Chondrocyte (in vitro differentiated cells): ENCODE data around the gene CDK19. TPM values are rescaled to one million over a fixed set of nuclear protein-coding genes. Genes with fewer than 3 reads are reported as not detected.

ENCODE experiments used
- DNase-seq: peaks from one replicate; pipeline ENCODE4 v3.0.0; 2021; ENCODE audit warnings: mixed read lengths, low spot score
- H3K27ac Mint-ChIP-seq: one replicate; pipeline ENCODE4 v1.8.0; 2021; ENCODE audit warnings: mild to moderate bottlenecking, moderate library complexity, mixed read lengths; ENCODE audit not compliant: unreplicated experiment
- H3K27me3 Mint-ChIP-seq: 2 replicates; pipeline ENCODE4 v1.8.0; 2021; ENCODE audit warnings: low read depth, mixed read lengths
- H3K36me3 Mint-ChIP-seq: 2 replicates; pipeline ENCODE4 v1.8.0; 2021; ENCODE audit warnings: low read depth, mixed read lengths
- H3K4me1 Mint-ChIP-seq: 2 replicates; pipeline ENCODE4 v1.8.0; 2021; ENCODE audit warnings: low read depth, mild to moderate bottlenecking, mixed read lengths
- H3K4me3 Mint-ChIP-seq: one replicate; pipeline ENCODE4 v1.8.0; 2021; ENCODE audit warnings: mild to moderate bottlenecking, moderate library complexity, mixed read lengths; ENCODE audit not compliant: unreplicated experiment
- H3K9me3 Mint-ChIP-seq: 2 replicates; pipeline ENCODE4 v1.8.0; 2021; ENCODE audit warnings: low read depth, mixed read lengths
- CTCF ChIP-seq: fragments of 200-600 bp; sonication (generic); IDR thresholded peaks from 2 replicates; pipeline ENCODE4 v1.5.0; 2021; ENCODE audit warnings: antibody characterized with exemption, mild to moderate bottlenecking, moderate library complexity
- total RNA-seq: library from RNA; stranded (reverse); gene quantifications from 3 replicates; pipeline ENCODE4 v1.2.1, GENCODE V29; 2021

The CDK19 gene
- total RNA-seq, 1 donor from 2014 or later = 21.6 TPM

GRCh38 chr6:110800196-110800838 lies 15.0 kb downstream of the CDK19 start:
- Mint-ChIP-seq H3K27me3 (no peaks in the 10 kb centered on the region), H3K36me3 (peaks cover 1% of the 10 kb centered on the region), H3K4me1 (no peaks in the 10 kb centered on the region), H3K4me3 (no peak overlapping the region), H3K9me3 (peaks cover 16% of the 10 kb centered on the region), H3K27ac (no peak overlapping the region)
- TF ChIP-seq CTCF = no peak
- no peak for DNase-seq

GRCh38 chr6:110799655-110800054 lies 15.6 kb downstream of the CDK19 start:
- peaks cover 1% of the 10 kb centered on the region for H3K36me3 Mint-ChIP-seq
- no peak overlapping the region for H3K27ac Mint-ChIP-seq
- no peaks in the 10 kb centered on the region for H3K4me1 Mint-ChIP-seq
- H3K27me3 Mint-ChIP-seq = no peaks in the 10 kb centered on the region
- DNase-seq = no peak
- H3K9me3 Mint-ChIP-seq = peaks cover 16% of the 10 kb centered on the region
- no peak for TF ChIP-seq CTCF
- H3K4me3 Mint-ChIP-seq = no peak overlapping the region

GRCh38 chr6:110799189-110799588 lies 16.1 kb downstream of the CDK19 start:
- Mint-ChIP-seq H3K4me1 (no peaks in the 10 kb centered on the region), H3K27ac (no peak overlapping the region), H3K4me3 (no peak overlapping the region), H3K9me3 (peaks cover 16% of the 10 kb centered on the region), H3K27me3 (no peaks in the 10 kb centered on the region), H3K36me3 (peaks cover 1% of the 10 kb centered on the region)
- no peak for TF ChIP-seq CTCF
- no peak for DNase-seq

- no peak for DNase-seq
- Mint-ChIP-seq H3K4me1 (no peaks in the 10 kb centered on the region), H3K4me3 (no peak overlapping the region), H3K9me3 (peaks cover 3% of the 10 kb centered on the region), H3K27ac (no peak overlapping the region), H3K36me3 (no peaks in the 10 kb centered on the region), H3K27me3 (no peaks in the 10 kb centered on the region)
- TF ChIP-seq CTCF = no peak
Observed at GRCh38 chr6:110795271-110795670, 20.0 kb downstream of the CDK19 start.

GRCh38 chr6:110786696-110787095 lies 28.6 kb downstream of the CDK19 start:
- peaks cover 5% of the 10 kb centered on the region for H3K36me3 Mint-ChIP-seq
- H3K9me3 Mint-ChIP-seq = peaks cover 8% of the 10 kb centered on the region
- no peak overlapping the region for H3K27ac Mint-ChIP-seq
- TF ChIP-seq CTCF = no peak
- H3K4me1 Mint-ChIP-seq = peaks cover 15% of the 10 kb centered on the region
- no peaks in the 10 kb centered on the region for H3K27me3 Mint-ChIP-seq
- no peak overlapping the region for H3K4me3 Mint-ChIP-seq
- DNase-seq = no peak
